ENCODE data around the gene VSX1. TPM values are rescaled to one million over a fixed set of nuclear protein-coding genes. Genes with fewer than 3 reads are reported as not detected.

Gene VSX1
- total RNA-seq, 2 donors from 2014 or later = not detected

GRCh38 chr20:25076731-25077609, 5.0 kb downstream of the VSX1 start:
- H3K27me3 ChIP-seq (ENCODE audit: control insufficient read depth, insufficient read depth, low read length, poor library complexity, severe bottlenecking) = peaks cover 75% of the 10 kb centered on the region
- H3K9ac ChIP-seq (ENCODE audit: extremely low read depth, low read length, poor library complexity, severe bottlenecking) = no peak overlapping the region
- 49 to 51% methylated on average over 9 to 14 of the region's 14 CpGs for WGBS, 2 experiments (ENCODE audit: insufficient coverage in 1 of 2, insufficient read length in 1 of 2)
- Mint-ChIP-seq H3K9me3 (no peaks in the 10 kb centered on the region), H3K4me3 (no peak overlapping the region), H3K4me1 (peaks cover 4% of the 10 kb centered on the region), H3K27ac (no peak overlapping the region), H3K27me3 (ENCODE audit: insufficient read depth) (peaks cover 70% of the 10 kb centered on the region), H3K36me3 (ENCODE audit: low read depth) (no peaks in the 10 kb centered on the region)
- no peaks in the 10 kb centered on the region for H3K36me3 ChIP-seq (ENCODE audit: control insufficient read depth, insufficient read depth, low read length)
- peak; percentile 69 for DNase-seq
- H3K9me3 ChIP-seq (ENCODE audit: control insufficient read depth, low read length) = no peaks in the 10 kb centered on the region
- peaks cover 5% of the 10 kb centered on the region for H3K4me1 ChIP-seq (ENCODE audit: control insufficient read depth, insufficient read depth, low read length)
- H3K4me3 ChIP-seq (ENCODE audit: low read length) = no peak overlapping the region
- TF ChIP-seq CTCF (conservative IDR thresholded peaks at IDR 0.05) = peak; percentile 51
- no peak overlapping the region for H3K27ac ChIP-seq (ENCODE audit: low read depth, low read length)

- Mint-ChIP-seq H3K4me1 (peaks cover 10% of the 10 kb centered on the region), H3K9me3 (no peaks in the 10 kb centered on the region), H3K27ac (no peak overlapping the region), H3K27me3 (ENCODE audit: insufficient read depth) (peaks cover 68% of the 10 kb centered on the region), H3K4me3 (no peak overlapping the region), H3K36me3 (ENCODE audit: low read depth) (no peaks in the 10 kb centered on the region)
- H3K27me3 ChIP-seq (ENCODE audit: control insufficient read depth, insufficient read depth, low read length, poor library complexity, severe bottlenecking) = peaks cover 69% of the 10 kb centered on the region
- H3K4me3 ChIP-seq (ENCODE audit: low read length) = no peak overlapping the region
- H3K9ac ChIP-seq (ENCODE audit: extremely low read depth, low read length, poor library complexity, severe bottlenecking) = no peak overlapping the region
- H3K27ac ChIP-seq (ENCODE audit: low read depth, low read length) = no peak overlapping the region
- no peaks in the 10 kb centered on the region for H3K9me3 ChIP-seq (ENCODE audit: control insufficient read depth, low read length)
- TF ChIP-seq CTCF (conservative IDR thresholded peaks at IDR 0.05) = no peak
- no peaks in the 10 kb centered on the region for H3K36me3 ChIP-seq (ENCODE audit: control insufficient read depth, insufficient read depth, low read length)
- H3K4me1 ChIP-seq (ENCODE audit: control insufficient read depth, insufficient read depth, low read length) = peaks cover 12% of the 10 kb centered on the region
- no peak for DNase-seq
- 80 to 93% methylated on average over 1 to 2 of the region's 2 CpGs for whole genome bisulfite sequencing, 2 experiments (ENCODE audit: insufficient coverage in 1 of 2, insufficient read length in 1 of 2)
Observed at GRCh38 chr20:25076201-25076600, 5.7 kb downstream of the VSX1 start.

- WGBS, 2 experiments (ENCODE audit: insufficient coverage in 1 of 2, insufficient read length in 1 of 2) = 83 to 86% methylated on average over 8 to 9 of the region's 9 CpGs
- no peaks in the 10 kb centered on the region for H3K36me3 ChIP-seq (ENCODE audit: control insufficient read depth, insufficient read depth, low read length)
- no peaks in the 10 kb centered on the region for H3K9me3 ChIP-seq (ENCODE audit: control insufficient read depth, low read length)
- H3K4me1 Mint-ChIP-seq = peaks cover 10% of the 10 kb centered on the region
- no peak for DNase-seq
- H3K4me1 ChIP-seq (ENCODE audit: control insufficient read depth, insufficient read depth, low read length) = peaks cover 12% of the 10 kb centered on the region
- no peaks in the 10 kb centered on the region for H3K36me3 Mint-ChIP-seq (ENCODE audit: low read depth)
- peaks cover 67% of the 10 kb centered on the region for H3K27me3 ChIP-seq (ENCODE audit: control insufficient read depth, insufficient read depth, low read length, poor library complexity, severe bottlenecking)
- peaks cover 59% of the 10 kb centered on the region for H3K27me3 Mint-ChIP-seq (ENCODE audit: insufficient read depth)
- no peak overlapping the region for H3K27ac Mint-ChIP-seq
- no peak overlapping the region for H3K9ac ChIP-seq (ENCODE audit: extremely low read depth, low read length, poor library complexity, severe bottlenecking)
- H3K27ac ChIP-seq (ENCODE audit: low read depth, low read length) = no peak overlapping the region
- no peak for TF ChIP-seq CTCF (conservative IDR thresholded peaks at IDR 0.05)
- no peak overlapping the region for H3K4me3 Mint-ChIP-seq
- no peaks in the 10 kb centered on the region for H3K9me3 Mint-ChIP-seq
- no peak overlapping the region for H3K4me3 ChIP-seq (ENCODE audit: low read length)
Observed at GRCh38 chr20:25073544-25073943, 8.4 kb downstream of the VSX1 start.

Data from endodermal cell (in vitro differentiated cells).